Astrocyte (in vitro differentiated cells and primary cell): ENCODE data around the gene VEGFB. TPM values are rescaled to one million over a fixed set of nuclear protein-coding genes. Genes with fewer than 3 reads are reported as not detected.

ENCODE experiments used
- DNase-seq: peaks from one replicate; pipeline ENCODE4 v3.0.0-alpha.2; 2010; ENCODE audit warnings: low read depth
- FAIRE-seq: peaks from 2 replicates; lab custom pipeline; 2011; peaks lifted over from hg19 to GRCh38; lab: Jason Lieb, UNC
- H2AFZ ChIP-seq: 2 replicates; pipeline ENCODE4 v1.6.0; 2012; ENCODE audit warnings: low read depth, low read length, inconsistent platforms
- H3K27ac ChIP-seq: 2 replicates; pipeline ENCODE4 v1.5.1; 2011; ENCODE audit warnings: low read depth, low read length, inconsistent platforms
- H3K27me3 ChIP-seq: 2 replicates; pipeline ENCODE4 v1.6.0; 2011; ENCODE audit warnings: low read length, inconsistent platforms; ENCODE audit not compliant: insufficient read depth
- H3K36me3 ChIP-seq: 2 replicates; pipeline ENCODE4 v1.5.1; 2011; ENCODE audit warnings: low read length, inconsistent platforms; ENCODE audit not compliant: insufficient read depth
- H3K4me1 ChIP-seq: 2 replicates; pipeline ENCODE4 v1.5.1; 2011; ENCODE audit warnings: low read length, inconsistent platforms; ENCODE audit not compliant: insufficient read depth
- H3K4me2 ChIP-seq: 2 replicates; pipeline ENCODE4 v1.6.0; 2012; ENCODE audit warnings: low read length, inconsistent platforms
- H3K4me3 ChIP-seq: 2 replicates; pipeline ENCODE4 v1.5.1; 2011; ENCODE audit warnings: low read depth, mild to moderate bottlenecking, low read length, inconsistent platforms; ENCODE audit not compliant: insufficient read depth
- H3K79me2 ChIP-seq: 2 replicates; pipeline ENCODE4 v1.6.0; 2012; ENCODE audit warnings: mild to moderate bottlenecking, low read length, inconsistent platforms; ENCODE audit not compliant: insufficient read depth
- H3K9ac ChIP-seq: 2 replicates; pipeline ENCODE4 v1.6.0; 2012; ENCODE audit warnings: mild to moderate bottlenecking, low read length, inconsistent platforms
- H3K9me3 ChIP-seq: 2 replicates; pipeline ENCODE4 v1.5.1; 2012; ENCODE audit warnings: low read depth, mild to moderate bottlenecking, low read length, inconsistent platforms; ENCODE audit not compliant: insufficient read depth
- H4K20me1 ChIP-seq: 2 replicates; pipeline ENCODE4 v1.6.0; 2012; ENCODE audit warnings: low read length, inconsistent platforms; ENCODE audit not compliant: insufficient read depth
- H3K27ac Mint-ChIP-seq: one replicate; pipeline ENCODE4 v1.8.0; 2021; ENCODE audit warnings: mild to moderate bottlenecking, mixed read lengths; ENCODE audit not compliant: unreplicated experiment
- H3K27me3 Mint-ChIP-seq: one replicate; pipeline ENCODE4 v1.8.0; 2021; ENCODE audit warnings: low read depth, mixed read lengths; ENCODE audit not compliant: unreplicated experiment
- H3K36me3 Mint-ChIP-seq: one replicate; pipeline ENCODE4 v1.8.0; 2021; ENCODE audit warnings: low read depth, mixed read lengths; ENCODE audit not compliant: unreplicated experiment
- H3K4me1 Mint-ChIP-seq: one replicate; pipeline ENCODE4 v1.8.0; 2021; ENCODE audit warnings: low read depth, mixed read lengths; ENCODE audit not compliant: unreplicated experiment
- H3K4me3 Mint-ChIP-seq: one replicate; pipeline ENCODE4 v1.8.0; 2021; ENCODE audit warnings: mild to moderate bottlenecking, moderate library complexity, mixed read lengths; ENCODE audit not compliant: unreplicated experiment
- H3K9me3 Mint-ChIP-seq: one replicate; pipeline ENCODE4 v1.8.0; 2021; ENCODE audit warnings: mild to moderate bottlenecking, mixed read lengths; ENCODE audit not compliant: unreplicated experiment
- EZH2 ChIP-seq: IDR thresholded peaks from 2 replicates; pipeline ENCODE4 v1.6.1; 2012; ENCODE audit warnings: mild to moderate bottlenecking, low read length, inconsistent platforms; ENCODE audit not compliant: insufficient read depth
- total RNA-seq: library from RNA; stranded (reverse); gene quantifications from 2 replicates; pipeline ENCODE4 v1.2.1, GENCODE V29; 2021
- TF ChIP-seq, protein P1 (sequence below): IDR thresholded peaks from 2 replicates; pipeline ENCODE4 v1.5.1; 2011; ENCODE audit warnings: low read depth, mild to moderate bottlenecking, inconsistent platforms, low read length, moderate library complexity; ENCODE audit not compliant: insufficient read depth

Gene VEGFB
- total RNA-seq, 1 donor from 2014 or later = 30.4 TPM

DNA sequence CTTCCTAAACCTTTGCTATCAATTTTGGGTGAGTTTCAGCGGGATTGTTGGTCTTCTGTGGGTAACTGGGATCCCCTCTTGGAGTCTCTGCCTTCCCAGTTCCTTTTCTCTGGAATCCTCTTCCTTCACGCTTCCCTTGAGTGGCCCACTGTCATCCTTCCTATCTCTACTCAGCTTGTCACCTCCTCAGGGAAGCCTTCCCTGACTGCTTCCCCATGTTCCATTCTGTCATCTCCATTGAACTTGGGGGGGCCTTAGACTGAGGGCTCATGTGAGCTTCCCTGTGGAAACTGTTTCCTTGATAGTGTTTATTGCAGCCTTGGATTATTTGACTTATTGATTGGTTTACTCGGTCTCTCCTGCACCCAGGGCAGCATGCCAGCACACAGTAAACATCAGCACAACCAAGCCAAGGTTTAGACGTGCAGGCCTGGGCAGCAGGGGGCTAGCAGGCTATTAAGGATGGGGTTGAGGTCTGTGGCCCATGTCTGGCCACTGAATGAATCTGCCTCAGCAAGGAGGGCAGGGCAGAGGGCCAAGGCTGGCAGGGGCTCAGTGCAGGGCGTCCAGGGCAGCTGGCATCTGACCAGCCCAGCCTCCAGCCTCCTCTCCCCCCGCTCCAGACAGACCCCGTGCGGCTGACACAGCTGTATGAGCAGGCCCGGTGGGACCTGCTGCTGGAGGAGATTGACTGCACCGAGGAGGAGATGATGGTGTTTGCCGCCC lies 15.6 kb upstream of the VEGFB start:
- no peaks in the 10 kb centered on the region for H3K79me2 ChIP-seq
- Mint-ChIP-seq H3K36me3 (peaks cover 12% of the 10 kb centered on the region), H3K9me3 (no peaks in the 10 kb centered on the region), H3K27ac (peak overlapping the region; percentile 4), H3K27me3 (no peaks in the 10 kb centered on the region), H3K4me1 (peaks cover 3% of the 10 kb centered on the region), H3K4me3 (no peak overlapping the region)
- DNase-seq = no peak
- H3K36me3 ChIP-seq = no peaks in the 10 kb centered on the region
- H3K27ac ChIP-seq = no peak overlapping the region
- H3K27me3 ChIP-seq = no peaks in the 10 kb centered on the region
- H3K9ac ChIP-seq = no peak overlapping the region
- no peaks in the 10 kb centered on the region for H3K9me3 ChIP-seq
- H3K4me1 ChIP-seq = peaks cover under 1% of the 10 kb centered on the region
- TF ChIP-seq, protein P1, sequence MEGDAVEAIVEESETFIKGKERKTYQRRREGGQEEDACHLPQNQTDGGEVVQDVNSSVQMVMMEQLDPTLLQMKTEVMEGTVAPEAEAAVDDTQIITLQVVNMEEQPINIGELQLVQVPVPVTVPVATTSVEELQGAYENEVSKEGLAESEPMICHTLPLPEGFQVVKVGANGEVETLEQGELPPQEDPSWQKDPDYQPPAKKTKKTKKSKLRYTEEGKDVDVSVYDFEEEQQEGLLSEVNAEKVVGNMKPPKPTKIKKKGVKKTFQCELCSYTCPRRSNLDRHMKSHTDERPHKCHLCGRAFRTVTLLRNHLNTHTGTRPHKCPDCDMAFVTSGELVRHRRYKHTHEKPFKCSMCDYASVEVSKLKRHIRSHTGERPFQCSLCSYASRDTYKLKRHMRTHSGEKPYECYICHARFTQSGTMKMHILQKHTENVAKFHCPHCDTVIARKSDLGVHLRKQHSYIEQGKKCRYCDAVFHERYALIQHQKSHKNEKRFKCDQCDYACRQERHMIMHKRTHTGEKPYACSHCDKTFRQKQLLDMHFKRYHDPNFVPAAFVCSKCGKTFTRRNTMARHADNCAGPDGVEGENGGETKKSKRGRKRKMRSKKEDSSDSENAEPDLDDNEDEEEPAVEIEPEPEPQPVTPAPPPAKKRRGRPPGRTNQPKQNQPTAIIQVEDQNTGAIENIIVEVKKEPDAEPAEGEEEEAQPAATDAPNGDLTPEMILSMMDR = no peak
- no peak for TF ChIP-seq EZH2
- no peak overlapping the region for H2AFZ ChIP-seq
- H3K4me2 ChIP-seq = no peak overlapping the region
- no peak for FAIRE-seq
- H4K20me1 ChIP-seq = no peaks in the 10 kb centered on the region
- no peak overlapping the region for H3K4me3 ChIP-seq

DNA sequence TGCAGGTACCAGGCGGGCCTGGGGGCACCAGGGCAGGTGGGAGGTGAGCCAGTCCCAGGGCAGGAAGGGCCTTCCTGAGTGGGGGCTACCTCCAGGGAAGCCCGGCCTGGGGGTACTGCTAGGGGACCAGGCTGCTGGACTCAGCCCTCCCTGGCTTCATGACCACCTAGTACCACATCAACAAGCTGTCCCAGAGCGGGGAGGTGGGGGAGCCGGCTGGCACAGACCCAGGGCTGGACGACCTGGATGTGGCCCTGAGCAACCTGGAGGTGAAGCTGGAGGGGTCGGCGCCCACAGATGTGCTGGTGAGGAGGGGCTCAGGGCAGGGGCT lies 15.1 kb upstream of the VEGFB start:
- no peak for TF ChIP-seq EZH2
- TF ChIP-seq, protein P1 = no peak
- H3K27ac Mint-ChIP-seq = no peak overlapping the region
- no peak overlapping the region for H2AFZ ChIP-seq

DNA sequence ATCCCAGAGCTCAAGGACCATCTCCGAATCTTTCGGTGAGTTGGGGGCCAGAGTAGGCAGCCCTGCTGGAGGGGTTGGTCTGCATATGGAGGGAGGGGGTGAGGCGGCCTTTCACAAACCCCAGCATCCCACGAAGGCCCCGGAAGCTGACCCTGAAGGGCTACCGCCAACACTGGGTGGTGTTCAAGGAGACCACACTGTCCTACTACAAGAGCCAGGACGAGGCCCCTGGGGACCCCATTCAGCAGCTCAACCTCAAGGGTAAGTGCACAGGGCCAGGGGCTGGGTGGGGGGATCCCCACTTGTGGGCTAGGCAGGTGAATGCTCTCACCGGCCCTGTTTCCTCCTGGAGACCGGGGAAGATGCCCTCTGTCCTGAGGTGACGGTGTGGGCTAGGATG lies 14.6 kb upstream of the VEGFB start:
- FAIRE-seq = no peak
- no peak overlapping the region for H3K27ac Mint-ChIP-seq

More for the DNA sequence above, 15.1 kb upstream of the VEGFB start:
- Mint-ChIP-seq H3K4me1 (peaks cover 6% of the 10 kb centered on the region), H3K4me3 (no peak overlapping the region), H3K36me3 (peaks cover 10% of the 10 kb centered on the region), H3K27me3 (no peaks in the 10 kb centered on the region), H3K9me3 (no peaks in the 10 kb centered on the region)
- no peaks in the 10 kb centered on the region for H4K20me1 ChIP-seq
- no peak overlapping the region for H3K4me3 ChIP-seq
- H3K4me1 ChIP-seq = peaks cover 5% of the 10 kb centered on the region
- H3K27me3 ChIP-seq = no peaks in the 10 kb centered on the region
- no peak overlapping the region for H3K4me2 ChIP-seq
- no peaks in the 10 kb centered on the region for H3K9me3 ChIP-seq
- no peak overlapping the region for H3K27ac ChIP-seq
- no peak for FAIRE-seq
- H3K79me2 ChIP-seq = no peaks in the 10 kb centered on the region
- DNase-seq = no peak
- H3K9ac ChIP-seq = no peak overlapping the region
- no peaks in the 10 kb centered on the region for H3K36me3 ChIP-seq

More for the DNA sequence above, 14.6 kb upstream of the VEGFB start:
- H3K9ac ChIP-seq = no peak overlapping the region
- H3K27me3 Mint-ChIP-seq = no peaks in the 10 kb centered on the region
- no peak overlapping the region for H3K4me3 Mint-ChIP-seq
- no peak overlapping the region for H3K4me3 ChIP-seq
- H3K27ac ChIP-seq = no peak overlapping the region
- H2AFZ ChIP-seq = no peak overlapping the region
- H3K9me3 ChIP-seq = no peaks in the 10 kb centered on the region
- H3K36me3 Mint-ChIP-seq = peaks cover 8% of the 10 kb centered on the region
- no peaks in the 10 kb centered on the region for H3K9me3 Mint-ChIP-seq
- H3K27me3 ChIP-seq = no peaks in the 10 kb centered on the region
- no peaks in the 10 kb centered on the region for H3K36me3 ChIP-seq
- no peak for DNase-seq
- no peaks in the 10 kb centered on the region for H4K20me1 ChIP-seq
- no peak overlapping the region for H3K4me2 ChIP-seq
- H3K79me2 ChIP-seq = no peaks in the 10 kb centered on the region
- peaks cover 7% of the 10 kb centered on the region for H3K4me1 ChIP-seq
- TF ChIP-seq EZH2 = no peak
- TF ChIP-seq, protein P1 = no peak
- H3K4me1 Mint-ChIP-seq = peaks cover 6% of the 10 kb centered on the region
